HG03520 (cell line): ENCODE measurements around the gene STAT4.

Source experiments
- ATAC-seq: cut with Tn5 transposase; IDR thresholded peaks from one replicate; pipeline ENCODE4 v1.9.1; 2021; ENCODE audit warnings: mild to moderate bottlenecking, moderate library complexity; ENCODE audit not compliant: unreplicated experiment

STAT4 gene

DNA sequence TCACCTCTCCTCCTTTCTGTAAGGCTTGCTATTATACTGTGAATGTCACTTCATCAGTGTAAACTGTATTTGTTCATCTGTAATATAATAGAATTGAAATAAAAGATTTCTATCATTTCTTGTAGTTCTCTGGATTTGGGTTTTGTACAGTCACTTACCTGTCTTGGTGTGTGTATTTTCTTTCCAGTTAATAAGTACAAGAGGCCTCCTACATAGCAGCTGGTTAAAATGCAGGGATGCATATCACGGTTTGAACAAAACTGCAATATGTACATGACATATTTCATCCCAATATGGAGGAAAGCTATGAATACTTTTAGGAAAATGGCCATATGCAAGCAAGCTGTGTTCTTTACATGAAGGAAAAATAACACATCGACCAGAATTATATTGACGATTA, 131.4 kb downstream of the STAT4 start:
- no peak for ATAC-seq

DNA sequence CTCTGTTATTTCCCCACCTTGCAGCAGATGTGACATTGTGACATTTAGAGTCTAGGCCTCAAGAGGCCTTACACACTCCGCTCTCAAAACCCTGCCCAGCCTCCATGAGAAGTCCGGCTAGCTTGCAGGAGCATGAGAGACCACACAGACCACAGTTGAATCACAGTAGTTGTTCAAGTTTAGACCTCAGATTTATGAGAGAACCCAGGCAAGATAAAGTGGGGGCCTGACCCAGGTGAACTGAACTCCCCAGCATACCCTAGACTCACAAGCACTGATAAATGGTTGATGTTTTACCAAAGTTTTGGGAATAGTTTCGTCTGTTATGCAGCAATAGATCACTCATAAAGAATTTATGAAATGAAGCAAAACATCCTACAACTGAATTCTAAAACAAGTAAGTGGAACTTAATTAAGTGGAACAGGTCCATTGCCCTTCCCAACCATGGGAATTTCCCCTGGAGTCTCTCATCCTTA, 132.1 kb downstream of the STAT4 start:
- no peak for ATAC-seq

DNA sequence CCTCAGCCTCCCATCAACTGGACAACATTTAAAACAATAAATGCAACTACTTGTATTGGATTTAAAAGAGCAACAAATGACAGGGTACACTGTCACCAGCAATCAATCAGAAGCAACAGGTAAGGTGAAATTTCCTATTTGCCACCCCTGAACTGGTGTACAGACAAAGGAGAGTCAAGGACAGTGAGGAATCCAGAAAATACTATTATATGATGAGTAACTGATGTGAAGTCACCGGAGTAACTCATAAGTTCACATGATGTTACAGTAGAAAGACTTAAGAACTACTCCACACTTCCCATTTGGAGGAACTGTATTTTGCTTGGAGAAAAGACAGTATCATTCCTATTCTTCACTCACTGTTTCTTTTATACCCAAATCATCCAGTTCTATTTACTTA, 132.7 kb downstream of the STAT4 start:
- ATAC-seq = no peak

DNA sequence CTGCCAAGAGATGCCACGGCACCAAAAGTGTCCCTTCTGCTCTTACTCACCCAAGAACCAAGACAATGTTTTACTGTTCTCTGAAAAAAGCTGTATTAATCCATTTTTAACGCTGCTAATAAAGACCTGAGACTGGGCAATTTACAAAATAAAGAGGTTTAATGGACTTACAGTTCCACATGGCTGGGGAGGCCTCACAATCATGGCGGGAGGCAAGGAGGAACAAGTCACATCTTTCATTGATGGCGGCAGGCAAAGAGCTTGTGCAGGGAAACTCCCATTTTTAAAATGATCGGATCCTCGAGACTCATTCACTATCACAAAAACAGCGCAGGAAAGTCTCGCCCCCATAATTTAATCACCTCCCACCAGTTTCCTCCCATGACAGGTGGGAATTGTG, 135.0 kb downstream of the STAT4 start:
- ATAC-seq = no peak

DNA sequence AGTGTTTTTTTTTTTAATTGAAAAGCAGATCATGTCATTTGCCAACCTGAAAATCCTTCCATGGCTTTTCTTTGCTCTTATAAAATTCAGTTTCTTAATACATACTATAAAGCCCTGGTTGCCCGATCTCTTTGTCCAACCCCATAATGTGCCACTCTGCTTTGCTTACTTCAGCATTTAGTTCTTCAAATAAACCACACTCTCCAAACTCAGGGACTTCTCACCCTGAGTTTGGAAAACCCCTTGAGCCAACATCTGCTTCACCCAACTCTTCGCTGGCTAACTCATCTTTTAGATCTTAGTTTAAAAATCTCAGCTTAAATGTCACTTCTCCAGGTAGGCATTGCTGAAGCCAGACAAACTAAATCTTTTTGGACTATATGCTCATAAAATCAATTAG, 135.6 kb downstream of the STAT4 start:
- no peak for ATAC-seq

DNA sequence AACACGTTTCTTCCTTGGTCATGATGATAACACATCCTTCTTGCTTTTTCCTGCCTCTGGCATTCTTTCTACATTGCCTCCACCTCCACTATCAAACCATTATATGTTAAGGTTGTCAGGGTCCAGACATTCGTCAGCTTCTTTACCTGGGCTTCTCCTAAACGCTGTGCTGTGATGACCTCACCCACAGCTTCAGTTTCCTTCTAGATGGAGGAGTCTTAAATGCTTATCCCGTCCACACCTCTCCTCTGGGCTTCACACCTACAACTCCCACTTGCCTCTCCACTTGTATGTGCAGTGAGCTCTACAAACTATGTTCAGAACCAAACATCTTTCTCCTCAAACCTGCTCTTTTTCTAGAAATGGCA, 136.2 kb downstream of the STAT4 start:
- peak; percentile 4 for ATAC-seq

DNA sequence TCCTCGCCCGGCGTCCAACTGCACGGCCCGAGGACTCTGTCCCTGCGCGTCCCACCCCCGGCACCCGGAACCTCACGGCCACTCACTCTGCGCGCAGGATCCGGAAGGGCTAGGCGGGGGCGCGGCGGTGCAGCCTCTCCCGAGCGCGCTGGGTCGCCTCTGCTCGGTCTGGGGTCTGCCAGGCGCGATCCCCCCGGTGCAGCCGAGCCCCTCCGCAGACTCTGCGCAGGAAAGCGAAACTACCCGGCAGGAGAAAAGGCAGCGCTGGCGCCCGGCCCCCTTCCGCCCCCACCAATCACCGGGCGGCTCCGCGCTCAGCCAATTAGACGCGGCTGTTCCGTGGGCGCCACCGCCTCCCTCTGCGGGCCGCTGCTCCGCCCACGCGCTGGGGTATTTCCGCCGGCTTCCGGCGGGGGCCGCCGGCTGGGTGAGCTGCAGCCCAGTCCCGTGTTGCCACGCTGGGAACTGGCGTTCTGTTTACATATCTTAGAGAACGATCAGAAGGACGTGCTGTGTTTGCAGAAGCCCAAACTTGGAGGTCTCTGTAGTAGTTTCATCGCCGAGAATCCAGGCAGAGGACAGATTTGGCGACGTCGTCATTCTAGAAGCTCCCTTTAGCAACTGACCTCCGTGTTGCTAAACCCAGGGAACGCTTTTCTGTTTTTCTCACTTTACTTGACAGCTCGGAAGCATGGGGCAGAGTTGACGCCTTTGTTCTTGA, 136.7 kb downstream of the STAT4 start, which contains the start of gene STAT1:
Gene STAT1, minus strand, starts transcription at position 240 of the 721 bp plus-strand sequence. CDS start 4,168 bp downstream, outside the sequence.
- peak; percentile 78 for ATAC-seq

DNA sequence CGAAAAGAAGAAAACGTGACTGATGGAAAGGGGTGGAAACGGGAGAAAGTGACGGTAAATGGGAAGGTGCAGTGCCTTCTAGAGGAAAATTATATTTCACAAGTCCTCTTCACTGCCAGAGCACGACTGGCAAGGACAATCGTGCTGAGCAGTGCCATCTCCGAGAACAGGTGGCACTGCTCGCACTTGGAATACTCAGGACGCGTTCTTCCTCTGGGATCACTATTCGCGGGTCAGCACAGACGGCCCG, 137.2 kb downstream of the STAT4 start:
- ATAC-seq = no peak

DNA sequence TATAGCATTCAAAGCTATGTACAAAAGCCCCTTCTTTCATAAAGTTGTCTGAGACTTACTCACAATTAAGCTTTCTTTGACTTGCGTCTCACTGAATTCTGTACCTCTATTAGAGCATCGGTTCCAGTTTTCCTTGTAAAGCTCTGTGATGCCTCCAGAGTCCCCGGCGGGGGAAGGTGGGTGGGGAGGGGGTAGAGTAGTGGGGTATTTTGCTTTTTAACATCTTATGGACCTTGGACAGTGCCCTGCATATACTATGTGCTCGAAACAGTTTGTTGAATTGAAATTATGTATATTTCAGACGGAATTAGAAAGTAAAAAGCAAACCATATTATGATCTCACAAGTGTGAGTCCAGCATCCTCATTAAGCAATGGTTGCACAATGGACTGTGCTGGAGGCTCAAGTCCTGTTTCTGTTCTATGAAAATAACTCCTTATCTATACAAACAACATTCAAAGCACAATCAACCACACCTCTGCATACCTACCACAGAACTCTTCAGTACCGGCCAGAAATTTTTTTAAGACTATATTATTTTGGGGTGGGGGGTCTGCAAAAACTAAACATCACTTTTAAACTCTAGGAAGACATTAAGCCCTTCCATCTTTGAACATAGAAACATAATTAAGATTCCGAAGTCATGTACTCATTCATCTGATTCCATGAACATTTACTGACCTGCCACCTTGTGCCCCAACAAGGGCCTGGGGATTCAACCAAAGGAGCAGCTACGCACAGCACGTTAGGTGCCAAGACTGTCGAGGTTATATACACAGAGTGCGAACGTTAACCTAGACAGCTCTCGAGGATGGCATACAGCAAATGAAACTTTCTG, 137.7 kb downstream of the STAT4 start:
- ATAC-seq = no peak

DNA sequence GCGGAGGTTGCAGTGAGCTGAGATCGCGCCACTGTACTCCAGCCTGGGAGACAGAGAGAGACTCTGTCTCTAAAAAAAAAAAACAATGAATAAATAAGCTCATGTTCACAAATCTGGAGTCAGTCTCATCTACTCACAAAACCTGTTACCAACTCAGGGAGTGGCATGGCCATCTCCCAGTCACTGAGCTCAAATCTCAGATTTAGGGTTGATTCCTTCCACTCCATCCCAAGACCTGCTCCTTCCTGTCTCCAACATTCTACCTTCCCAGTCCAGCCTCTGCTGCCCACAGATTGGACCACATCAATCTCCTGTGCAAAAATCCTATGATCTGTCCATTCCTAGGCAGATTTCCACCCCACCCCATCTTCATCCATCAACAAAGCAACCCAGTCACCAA, 138.4 kb downstream of the STAT4 start:
- no peak for ATAC-seq

DNA sequence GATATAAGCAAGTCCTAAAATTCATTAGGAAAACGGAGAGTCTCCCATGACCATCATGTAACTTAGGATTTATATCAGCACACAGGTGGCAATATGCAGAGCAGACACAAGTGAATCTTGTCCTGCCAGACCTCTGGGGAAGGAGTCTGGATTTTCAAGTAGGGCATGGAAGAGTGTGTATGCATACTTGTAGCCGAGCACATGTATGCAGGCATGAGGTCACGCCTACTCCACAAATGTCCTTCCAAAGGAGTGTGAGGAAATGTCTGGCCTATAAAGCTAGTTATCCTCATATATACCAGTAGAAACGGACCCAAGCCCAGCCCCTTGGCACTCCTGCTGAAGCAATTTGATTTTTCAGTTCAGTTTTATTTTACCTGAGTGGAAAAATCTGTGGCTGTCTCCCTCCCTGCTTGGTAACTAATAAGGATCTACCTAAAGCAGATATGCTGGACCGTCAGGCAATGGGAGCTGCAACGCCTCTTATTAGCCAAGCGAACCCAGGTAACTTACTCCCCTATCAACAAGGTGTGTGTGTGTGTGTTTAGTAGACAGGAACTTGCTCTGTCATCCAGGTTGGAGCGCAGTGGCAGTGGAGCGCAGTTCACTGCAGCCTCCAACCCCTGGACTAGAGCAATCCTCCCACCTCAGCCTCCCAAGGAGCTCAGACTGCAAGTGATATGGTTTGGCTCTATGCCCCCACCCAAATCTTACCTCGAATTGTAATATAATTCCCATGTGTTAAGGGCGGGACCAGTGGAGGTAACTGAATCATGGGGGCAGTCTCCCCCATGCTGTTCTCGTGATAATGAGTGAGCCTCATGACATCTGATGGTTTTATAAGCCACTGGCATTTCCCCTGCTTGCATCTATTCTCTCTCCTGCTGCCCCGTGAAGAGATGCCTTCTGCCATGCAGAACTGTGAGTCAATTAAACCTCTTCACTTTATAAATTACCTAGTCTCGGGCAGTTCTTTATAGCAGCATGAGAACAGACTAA, 139.6 kb downstream of the STAT4 start:
- ATAC-seq = no peak

DNA sequence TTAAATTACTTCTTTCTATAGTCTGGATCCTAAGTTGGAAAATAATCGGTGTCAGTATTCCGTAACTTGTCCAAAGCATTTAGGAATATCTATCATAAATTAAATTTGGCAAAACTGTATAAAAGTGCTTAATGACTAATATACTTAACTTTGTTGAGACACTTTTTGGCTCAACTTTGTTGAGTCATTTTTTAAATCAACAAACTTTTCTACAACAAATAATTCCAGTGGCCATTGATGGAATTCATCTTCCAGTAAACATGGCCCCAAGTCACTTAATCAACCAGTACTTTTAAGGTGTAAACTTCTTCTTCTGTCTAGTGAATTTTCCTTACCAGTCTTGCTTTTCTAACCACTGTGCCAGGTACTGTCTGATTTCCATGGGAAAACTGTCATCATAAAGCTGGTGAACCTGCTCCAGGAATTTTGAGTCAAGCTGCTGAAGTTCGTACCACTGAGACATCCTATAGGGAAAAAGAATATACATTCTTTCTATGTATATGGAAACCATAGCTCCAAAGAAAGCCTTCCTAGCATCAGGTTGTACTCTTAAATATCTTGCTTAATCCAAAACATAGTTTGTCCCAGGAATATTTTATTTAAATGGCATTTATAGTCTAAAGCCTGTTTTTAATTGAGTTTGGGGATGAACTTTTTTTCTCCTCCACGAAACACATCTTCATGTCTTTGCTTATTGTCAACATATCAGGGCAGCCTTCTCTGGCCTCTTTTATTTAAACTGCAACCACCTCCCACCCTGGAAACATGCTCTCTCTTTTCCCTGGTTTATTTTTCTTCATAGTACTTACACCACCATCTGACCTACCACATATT, 141.0 kb downstream of the STAT4 start:
- ATAC-seq = no peak

DNA sequence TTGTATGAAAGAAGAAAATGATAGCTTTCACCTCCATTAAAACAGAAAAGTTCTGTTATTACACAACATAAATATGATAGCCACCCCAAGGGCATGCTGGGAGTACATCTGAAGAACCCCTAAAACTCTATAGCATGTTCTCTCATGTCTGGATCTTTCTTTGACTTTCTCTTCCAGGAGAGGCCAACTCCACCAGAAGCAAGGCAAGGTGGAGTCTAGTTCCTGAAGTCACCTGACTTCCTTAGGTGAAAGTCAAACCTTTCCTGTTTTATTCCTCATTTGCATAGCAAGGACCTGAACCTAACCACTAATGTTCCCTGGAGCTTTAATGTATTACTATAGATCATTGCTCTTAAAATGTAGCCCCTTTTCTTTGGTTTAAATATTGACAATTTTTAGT, 142.5 kb downstream of the STAT4 start:
- ATAC-seq = no peak

DNA sequence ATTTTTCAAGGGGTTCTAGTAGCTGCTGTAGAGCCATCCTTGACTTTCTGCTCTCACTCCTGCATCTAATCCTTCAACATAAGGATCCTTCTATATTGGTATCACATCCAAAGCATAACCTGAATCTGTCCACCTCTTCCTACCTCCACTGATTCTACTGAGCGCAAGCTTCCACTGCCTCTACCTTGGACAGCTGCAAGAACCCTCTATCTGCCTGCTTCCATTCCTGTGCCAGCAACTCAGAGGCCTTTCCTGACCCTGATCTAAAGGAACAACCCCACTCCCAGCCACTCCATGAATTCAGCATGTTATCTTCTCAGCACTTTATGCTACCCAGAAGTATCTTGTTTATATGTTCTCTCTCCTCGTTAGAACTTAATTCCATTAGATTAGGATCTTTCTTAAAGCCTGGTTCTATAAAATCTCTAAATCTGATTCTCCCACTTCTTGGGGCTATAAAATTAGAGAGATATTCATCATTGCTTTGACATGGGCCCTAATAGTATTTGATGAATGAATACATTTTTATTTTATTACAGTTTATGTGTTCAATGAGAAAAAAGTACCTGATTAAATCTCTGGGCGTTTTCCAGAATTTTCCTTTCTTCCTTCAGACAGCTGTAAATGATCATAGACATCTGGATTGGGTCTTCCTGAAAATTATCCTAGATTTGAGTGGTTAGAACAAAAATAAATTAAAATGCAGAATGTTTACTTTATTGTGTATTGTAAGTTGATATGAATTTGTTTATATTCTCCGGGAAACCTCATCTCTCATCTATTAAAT, 143.6 kb downstream of the STAT4 start:
- no peak for ATAC-seq

DNA sequence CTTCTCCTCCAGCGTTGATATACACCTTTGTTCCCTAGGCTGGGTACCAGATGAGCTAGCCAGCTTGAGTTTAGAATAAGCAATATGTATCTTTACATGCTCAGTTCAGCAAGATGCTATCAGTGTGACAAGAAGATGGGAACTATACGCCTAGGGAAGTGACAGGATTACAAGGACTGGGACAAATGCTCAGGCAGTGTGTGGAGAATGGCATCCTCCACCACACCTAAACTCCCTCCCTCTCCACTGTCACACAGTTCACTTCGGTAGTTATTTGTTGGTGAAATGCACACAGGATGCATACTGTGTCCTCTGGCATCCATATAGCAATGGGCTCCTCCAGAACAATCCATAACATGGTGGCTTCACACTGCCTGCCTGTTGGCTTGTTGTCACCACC, 144.5 kb downstream of the STAT4 start:
- ATAC-seq = no peak

DNA sequence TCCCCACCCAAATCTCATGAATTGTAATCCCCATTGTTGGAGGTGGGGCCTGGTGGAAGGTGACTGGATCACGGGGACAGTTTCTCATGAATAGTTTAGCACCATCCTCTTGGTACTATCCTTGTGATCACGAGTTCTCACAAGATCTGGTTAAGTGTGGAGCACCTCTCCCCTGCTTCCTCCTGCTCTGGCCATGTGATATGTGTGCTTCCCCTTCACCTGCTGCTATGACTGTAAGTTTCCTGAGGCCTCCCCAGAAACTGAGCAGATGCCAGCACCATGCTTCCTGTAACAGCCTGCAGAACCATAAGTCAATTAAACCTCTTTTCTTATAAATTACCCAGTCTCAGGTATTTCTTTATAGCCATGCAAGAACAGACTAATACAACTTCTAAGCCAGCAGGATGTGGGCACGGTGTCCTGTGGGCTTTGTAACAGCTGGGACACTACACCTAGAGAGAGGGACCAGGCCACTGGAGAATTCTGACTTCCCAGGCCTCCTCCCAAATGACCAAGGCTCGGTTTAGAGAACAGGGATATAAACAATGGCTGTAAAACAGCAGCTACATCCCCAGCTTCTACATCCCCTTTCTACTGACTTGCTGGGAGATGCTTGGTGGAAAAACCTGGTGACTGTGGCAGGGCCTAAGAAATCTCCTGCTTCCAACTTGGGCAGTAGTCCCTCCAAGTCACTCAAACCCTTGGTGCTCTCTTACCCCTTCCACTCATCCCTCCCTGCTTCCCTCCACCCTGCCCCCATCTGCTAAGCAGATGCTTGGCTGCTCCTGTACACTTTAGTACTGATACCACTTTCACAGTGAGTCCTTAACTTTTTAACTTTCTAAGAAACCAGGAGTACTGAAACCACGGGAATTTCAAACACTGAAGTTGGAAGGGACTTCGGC, 147.1 kb downstream of the STAT4 start:
- no peak for ATAC-seq

DNA sequence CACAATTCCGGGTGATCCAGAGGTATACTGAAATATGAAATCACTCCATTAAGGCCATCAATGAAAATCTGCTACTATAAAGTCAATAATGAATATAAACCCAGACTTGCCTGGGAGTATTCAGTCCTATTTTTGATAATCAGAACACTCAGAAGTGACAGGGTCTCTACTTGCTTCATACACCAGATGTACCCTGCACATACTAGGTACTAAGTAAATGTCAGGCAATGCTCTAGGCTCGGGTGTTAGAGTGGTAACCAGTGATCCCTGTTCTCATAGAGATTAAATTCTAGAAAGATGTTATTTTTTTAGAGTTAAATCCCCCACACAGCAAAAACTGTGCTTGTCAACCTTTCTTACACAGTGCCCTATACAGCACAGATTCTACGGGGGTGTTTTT, 149.2 kb downstream of the STAT4 start:
- no peak for ATAC-seq

DNA sequence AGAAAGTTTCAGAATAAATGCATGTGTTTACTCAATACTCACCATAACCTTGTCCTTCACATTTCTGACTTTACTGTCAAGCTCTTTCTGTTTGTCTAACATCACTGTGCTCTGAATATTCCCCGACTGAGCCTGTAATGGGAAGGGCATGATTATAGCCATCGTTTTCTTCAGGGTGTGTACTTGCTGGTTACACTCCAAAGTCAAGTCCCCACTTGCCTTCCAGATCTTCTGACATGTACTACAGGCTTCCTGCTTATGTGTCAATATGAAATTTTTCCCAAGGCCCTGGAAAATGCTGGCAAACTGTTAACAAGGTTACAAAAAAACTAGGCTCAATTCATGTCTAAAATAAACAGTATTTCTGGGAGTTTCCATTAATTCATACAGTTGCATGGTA, 149.8 kb downstream of the STAT4 start:
- ATAC-seq = no peak
